ENCODE results near the gene AKIRIN1.
"Not testable (repeated sequence)": the region's sequence is repeated elsewhere in the genome, so short reads cannot be mapped to it uniquely, and the experiment has no call there.

AKIRIN1 gene

GRCh38 chr1:38997901-38998190 lies 6.8 kb downstream of the AKIRIN1 start:
- TF ChIP-seq, protein P1, sequence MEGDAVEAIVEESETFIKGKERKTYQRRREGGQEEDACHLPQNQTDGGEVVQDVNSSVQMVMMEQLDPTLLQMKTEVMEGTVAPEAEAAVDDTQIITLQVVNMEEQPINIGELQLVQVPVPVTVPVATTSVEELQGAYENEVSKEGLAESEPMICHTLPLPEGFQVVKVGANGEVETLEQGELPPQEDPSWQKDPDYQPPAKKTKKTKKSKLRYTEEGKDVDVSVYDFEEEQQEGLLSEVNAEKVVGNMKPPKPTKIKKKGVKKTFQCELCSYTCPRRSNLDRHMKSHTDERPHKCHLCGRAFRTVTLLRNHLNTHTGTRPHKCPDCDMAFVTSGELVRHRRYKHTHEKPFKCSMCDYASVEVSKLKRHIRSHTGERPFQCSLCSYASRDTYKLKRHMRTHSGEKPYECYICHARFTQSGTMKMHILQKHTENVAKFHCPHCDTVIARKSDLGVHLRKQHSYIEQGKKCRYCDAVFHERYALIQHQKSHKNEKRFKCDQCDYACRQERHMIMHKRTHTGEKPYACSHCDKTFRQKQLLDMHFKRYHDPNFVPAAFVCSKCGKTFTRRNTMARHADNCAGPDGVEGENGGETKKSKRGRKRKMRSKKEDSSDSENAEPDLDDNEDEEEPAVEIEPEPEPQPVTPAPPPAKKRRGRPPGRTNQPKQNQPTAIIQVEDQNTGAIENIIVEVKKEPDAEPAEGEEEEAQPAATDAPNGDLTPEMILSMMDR (IDR thresholded peaks at IDR 0.05; ENCODE audit: insufficient read depth, missing control alignments): no peak
- FAIRE-seq: no peak
- no peak for DNase-seq (ENCODE audit: insufficient read length, low spot score)

DNA sequence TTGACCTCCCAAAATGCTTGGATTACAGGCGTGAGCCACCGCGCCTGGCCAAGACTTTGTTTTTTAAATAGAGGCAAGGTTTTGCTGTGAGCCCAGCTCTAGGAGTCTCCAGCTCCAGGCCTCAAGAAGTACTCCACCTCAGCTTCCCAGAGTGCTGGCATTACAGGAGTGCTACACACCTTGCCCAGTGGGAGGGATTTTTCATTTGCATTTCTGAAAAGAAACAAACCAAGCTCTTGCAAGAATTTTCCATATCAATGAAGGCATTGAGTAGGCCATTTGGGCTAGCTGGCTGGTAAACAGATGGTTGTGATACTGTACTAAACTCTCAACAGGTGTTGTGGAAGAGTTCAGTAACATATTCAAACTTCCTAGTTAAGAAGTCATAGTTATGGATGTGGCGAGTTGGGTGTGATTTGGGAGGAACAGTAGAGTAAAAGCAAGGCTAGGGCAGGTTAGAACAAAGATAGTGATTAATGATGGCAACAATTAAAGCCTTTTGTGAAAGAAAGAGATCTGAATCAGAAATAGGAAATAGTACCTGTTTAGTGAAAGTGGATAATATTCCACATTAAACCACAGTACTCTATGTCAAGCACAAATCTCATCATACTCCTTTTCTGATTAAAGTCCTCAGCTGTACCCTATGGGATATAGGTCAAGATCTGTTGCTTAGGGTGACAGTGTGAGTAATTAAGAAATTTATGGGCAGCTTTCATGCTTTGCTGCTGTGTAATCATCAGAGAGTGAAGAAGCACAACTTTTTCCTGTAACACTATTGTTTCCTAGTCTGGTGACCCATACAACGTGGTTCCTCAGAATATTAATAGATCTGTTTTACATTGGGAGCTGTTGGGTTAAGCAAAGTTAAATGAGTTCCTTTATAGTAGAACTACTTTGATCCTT lies 10.7 kb downstream of the AKIRIN1 start:
- DNase-seq (ENCODE audit: insufficient read length, low spot score) (no peak), FAIRE-seq (no peak)
- TF ChIP-seq, protein P1 (IDR thresholded peaks at IDR 0.05; ENCODE audit: insufficient read depth, missing control alignments): no peak

GRCh38 chr1:39003281-39003680 lies 12.2 kb downstream of the AKIRIN1 start:
- TF ChIP-seq, protein P1 (IDR thresholded peaks at IDR 0.05; ENCODE audit: insufficient read depth, missing control alignments): no peak
- FAIRE-seq (no peak), DNase-seq (ENCODE audit: insufficient read length, low spot score) (no peak)

DNA sequence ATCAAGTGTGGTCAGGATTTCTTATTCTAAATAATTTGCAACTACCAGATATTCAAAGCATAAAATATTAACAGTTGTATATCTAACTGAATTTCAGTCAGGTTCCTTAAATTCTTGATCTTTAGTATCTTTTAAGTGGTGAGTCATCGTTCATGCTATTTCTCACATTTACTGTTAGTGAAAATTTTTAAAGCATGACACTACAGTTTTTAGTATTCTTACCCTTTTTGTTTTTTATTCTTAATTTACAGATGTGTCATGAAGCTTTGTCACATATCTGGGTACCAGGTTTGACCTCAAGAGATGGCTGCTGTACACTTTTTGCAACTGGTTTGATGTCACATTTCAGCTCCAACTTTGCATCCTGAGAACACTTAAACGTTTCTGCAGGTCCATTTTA lies 12.7 kb downstream of the AKIRIN1 start:
- TF ChIP-seq, protein P1 (IDR thresholded peaks at IDR 0.05; ENCODE audit: insufficient read depth, missing control alignments): no peak
- no peak for FAIRE-seq
- DNase-seq (ENCODE audit: insufficient read length, low spot score): no peak

- TF ChIP-seq, protein P1 (IDR thresholded peaks at IDR 0.05; ENCODE audit: insufficient read depth, missing control alignments): no peak
- FAIRE-seq: no peak
- no peak for DNase-seq (ENCODE audit: insufficient read length, low spot score)
These were observed 15.2 kb downstream of the AKIRIN1 start for GRCh38 chr1:39006287-39006686.

- TF ChIP-seq, protein P1 (IDR thresholded peaks at IDR 0.05; ENCODE audit: insufficient read depth, missing control alignments): no peak
- no peak for FAIRE-seq
These were observed 15.9 kb downstream of the AKIRIN1 start for GRCh38 chr1:39006726-39007645.

DNA sequence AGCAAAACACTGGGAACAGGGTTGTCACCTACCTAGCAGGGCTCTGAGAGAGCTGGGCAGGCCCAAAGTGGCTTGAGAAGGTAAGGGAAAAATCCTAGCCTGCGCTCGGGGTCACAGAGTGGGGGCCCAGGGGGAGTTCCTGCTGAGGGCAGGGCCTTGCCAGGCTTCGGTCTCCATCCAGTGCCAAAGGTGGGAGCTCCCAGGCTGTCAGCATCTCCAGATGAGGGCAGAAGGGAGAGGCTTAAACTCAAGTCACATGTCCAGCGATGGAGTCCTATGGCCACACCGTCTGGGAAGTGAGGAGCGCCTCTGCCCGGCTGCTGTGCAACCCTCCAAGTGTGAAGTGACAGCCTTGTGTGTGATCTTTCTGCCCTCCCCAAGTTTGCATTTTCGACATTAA lies 23.9 kb downstream of the AKIRIN1 start:
- FAIRE-seq; DNase-seq (ENCODE audit: insufficient read length, low spot score): not testable (repeated sequence)

More at GRCh38 chr1:39006726-39007645, 15.9 kb downstream of the AKIRIN1 start:
- DNase-seq (ENCODE audit: insufficient read length, low spot score): no peak
